HepG2 (cell line): ENCODE measurements around the gene DROSHA. TPM values are rescaled to one million over a fixed set of nuclear protein-coding genes. Genes with fewer than 3 reads are reported as not detected.

Experiments used
- BCL6 ChIP-seq: IDR thresholded peaks from 2 replicates; pipeline ENCODE4 v1.6.1; 2016; ENCODE audit warnings: missing genetic modification reagents, missing compliant biosample characterization
- HIVEP1 ChIP-seq: sonication (generic); formaldehyde crosslinking; IDR thresholded peaks from 2 replicates; pipeline ENCODE4 v1.4.0; 2020; ENCODE audit warnings: mild to moderate bottlenecking, missing genetic modification reagents
- KDM5B ChIP-seq: sonication (generic); formaldehyde crosslinking; IDR thresholded peaks from 2 replicates; pipeline ENCODE4 v1.4.0; 2020; ENCODE audit warnings: missing genetic modification reagents, mild to moderate bottlenecking, borderline replicate concordance
- SP4 ChIP-seq: sonication (generic); formaldehyde crosslinking; IDR thresholded peaks from 2 replicates; pipeline ENCODE4 v1.8.1; 2023; ENCODE audit warnings: mild to moderate bottlenecking, missing genetic modification reagents
- SPEN ChIP-seq: sonication (generic); formaldehyde crosslinking; IDR thresholded peaks from 2 replicates; pipeline ENCODE4 v1.5.1; 2020; ENCODE audit warnings: low read depth, mild to moderate bottlenecking, missing genetic modification reagents
- ZNF468 ChIP-seq: sonication (generic); formaldehyde crosslinking; IDR thresholded peaks from 2 replicates; pipeline ENCODE4 v1.8.0; 2022; ENCODE audit warnings: mild to moderate bottlenecking, moderate library complexity, missing genetic modification reagents
- ZNF530 ChIP-seq: sonication (generic); formaldehyde crosslinking; IDR thresholded peaks from 2 replicates; pipeline ENCODE4 v1.5.0; 2020; ENCODE audit warnings: low read depth, mild to moderate bottlenecking, missing genetic modification reagents
- ZNF543 ChIP-seq: sonication (generic); formaldehyde crosslinking; IDR thresholded peaks from 2 replicates; pipeline ENCODE4 v1.4.0; 2020; ENCODE audit warnings: mild to moderate bottlenecking, missing genetic modification reagents
- ZSCAN9 ChIP-seq: IDR thresholded peaks from 2 replicates; pipeline ENCODE4 v1.6.1; 2016; ENCODE audit warnings: borderline replicate concordance
- polyA plus RNA-seq, 8 experiments: library from polyadenylated mRNA; depleted of rRNA in 3 of 8; stranded (reverse) in 7 of 8; unstranded in 1 of 8; fragments of >200 nt; fragmentation: Illumina TruSeq in 4 of 8; extraction: Trizol in 4 of 8; gene quantifications; 2 replicates each; pipeline versions ENCODE4 v1.2.1 to v1.2.3, GENCODE V29; 2011 to 2016; ENCODE audit warnings: low read depth in 4 of 8, missing spikeins in 1 of 8, mixed read lengths in 1 of 8; ENCODE audit not compliant: insufficient read depth in 1 of 8
- total RNA-seq, 5 experiments: library from RNA; depleted of rRNA; stranded (reverse); fragments of >200 nt; fragmentation: Illumina TruSeq; extraction: Trizol; gene quantifications; 2 replicates each; pipeline ENCODE4 v1.2.3, GENCODE V29; 2016; ENCODE audit warnings: low read depth in 1 of 5
- TF ChIP-seq, protein P1 (sequence below): sonication (generic); formaldehyde crosslinking; IDR thresholded peaks from 2 replicates; pipeline ENCODE4 v1.8.1; 2023; ENCODE audit warnings: mild to moderate bottlenecking, inconsistent platforms, moderate library complexity, missing genetic modification reagents, borderline replicate concordance
- TF ChIP-seq, protein P2 (sequence below): IDR thresholded peaks from 2 replicates; pipeline ENCODE4 v1.6.1; 2016; ENCODE audit warnings: mild to moderate bottlenecking, missing biosample characterization, missing genetic modification reagents
- TF ChIP-seq, protein P3 (sequence below): sonication (generic); formaldehyde crosslinking; IDR thresholded peaks from 2 replicates; pipeline ENCODE4 v1.4.0; 2020; ENCODE audit warnings: missing genetic modification reagents
- TF ChIP-seq, protein P4 (sequence below): sonication (generic); formaldehyde crosslinking; IDR thresholded peaks from 2 replicates; pipeline ENCODE4 v1.4.0; 2020; ENCODE audit warnings: low read depth, mild to moderate bottlenecking, missing genetic modification reagents
- TF ChIP-seq, protein P5 (sequence below): sonication (generic); formaldehyde crosslinking; IDR thresholded peaks from 2 replicates; pipeline ENCODE4 v1.5.1; 2020; ENCODE audit warnings: mild to moderate bottlenecking, moderate library complexity, missing genetic modification reagents
- TF ChIP-seq, protein P6 (sequence below): sonication (generic); formaldehyde crosslinking; conservative IDR thresholded peaks from 2 replicates; pipeline ENCODE4 v1.4.0; 2020; ENCODE audit warnings: mild to moderate bottlenecking, missing genetic modification reagents, moderate library complexity
- TF ChIP-seq, protein P7 (sequence below): sonication (generic); formaldehyde crosslinking; IDR thresholded peaks from 2 replicates; pipeline ENCODE4 v1.4.0; 2020; ENCODE audit warnings: missing genetic modification reagents
- TF ChIP-seq, protein P8 (sequence below): sonication (generic); formaldehyde crosslinking; IDR thresholded peaks from 2 replicates; pipeline ENCODE4 v1.5.0; 2020; ENCODE audit warnings: missing genetic modification reagents

The DROSHA gene
- total and polyA plus RNA-seq, 2 of the 13 experiments (the other 11 are each of a cell fraction or from before 2014, with no cell fraction given), result 22.3 to 29.4 TPM

DNA sequence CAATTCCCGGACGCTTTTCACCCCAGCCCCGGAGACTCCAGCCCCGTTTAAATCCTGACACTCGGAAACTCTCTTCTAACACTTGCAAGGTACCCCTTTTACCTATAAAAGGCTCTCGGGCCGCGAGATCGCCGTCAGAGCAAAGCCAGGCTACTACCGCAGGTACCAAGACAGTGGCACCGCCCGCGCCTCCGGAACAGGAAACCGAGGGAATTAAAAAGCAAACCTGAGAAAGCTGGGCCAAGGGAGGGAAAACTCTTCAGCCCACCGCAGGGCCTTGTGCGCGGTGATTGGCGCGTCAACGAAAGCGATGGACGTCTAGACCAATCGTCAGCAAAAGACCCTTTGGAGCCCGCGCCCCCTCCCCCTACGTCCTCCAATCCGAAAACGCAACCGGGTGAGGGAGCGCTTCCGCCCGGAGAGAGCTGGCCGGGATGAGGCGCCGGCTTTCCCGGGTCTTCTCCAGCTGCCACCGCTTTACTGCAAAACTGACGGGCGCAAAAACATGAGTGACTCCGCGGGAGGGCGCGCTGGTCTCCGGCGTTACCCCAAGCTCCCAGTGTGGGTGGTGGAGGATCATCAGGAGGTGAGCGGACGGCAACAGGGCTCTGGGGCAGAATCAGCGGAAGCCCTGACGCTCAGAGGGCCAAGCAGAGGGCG is at the start of gene DROSHA, which contains the start of gene C5orf22 (continued):
- TF ChIP-seq, protein P1, sequence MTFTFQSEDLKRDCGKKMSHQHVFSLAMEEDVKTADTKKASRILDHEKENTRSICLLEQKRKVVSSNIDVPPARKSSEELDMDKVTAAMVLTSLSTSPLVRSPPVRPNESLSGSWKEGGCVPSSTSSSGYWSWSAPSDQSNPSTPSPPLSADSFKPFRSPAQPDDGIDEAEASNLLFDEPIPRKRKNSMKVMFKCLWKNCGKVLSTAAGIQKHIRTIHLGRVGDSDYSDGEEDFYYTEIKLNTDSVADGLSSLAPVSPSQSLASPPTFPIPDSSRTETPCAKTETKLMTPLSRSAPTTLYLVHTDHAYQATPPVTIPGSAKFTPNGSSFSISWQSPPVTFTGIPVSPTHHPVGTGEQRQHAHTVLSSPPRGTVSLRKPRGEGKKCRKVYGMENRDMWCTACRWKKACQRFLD (CRISPR knock-in tag), result 0 out of 2 replicates have a peak, but pooled peaks have one; percentile 25
- TF ChIP-seq ZNF530 (CRISPR knock-in tag) (no peak), SP4 (peak; percentile 79), ZNF468 (CRISPR knock-in tag) (no peak), ZSCAN9 (CRISPR knock-in tag) (peak; percentile 24; the same call in 1 of the 2 replicates), SPEN (CRISPR knock-in tag) (peak; percentile 76), HIVEP1 (CRISPR knock-in tag) (0 out of 2 replicates have a peak, but pooled peaks have one; percentile 24), BCL6 (CRISPR knock-in tag) (0 out of 2 replicates have a peak, but pooled peaks have one; percentile 17), ZNF543 (CRISPR knock-in tag) (no peak; the same call in 1 of the 2 replicates), KDM5B (CRISPR knock-in tag) (no peak; the same call in 1 of the 2 replicates)
- TF ChIP-seq, protein P2, sequence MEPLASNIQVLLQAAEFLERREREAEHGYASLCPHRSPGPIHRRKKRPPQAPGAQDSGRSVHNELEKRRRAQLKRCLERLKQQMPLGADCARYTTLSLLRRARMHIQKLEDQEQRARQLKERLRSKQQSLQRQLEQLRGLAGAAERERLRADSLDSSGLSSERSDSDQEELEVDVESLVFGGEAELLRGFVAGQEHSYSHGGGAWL (CRISPR knock-in tag), result 0 out of 2 replicates have a peak, but pooled peaks have one; percentile 32
- TF ChIP-seq, protein P3, sequence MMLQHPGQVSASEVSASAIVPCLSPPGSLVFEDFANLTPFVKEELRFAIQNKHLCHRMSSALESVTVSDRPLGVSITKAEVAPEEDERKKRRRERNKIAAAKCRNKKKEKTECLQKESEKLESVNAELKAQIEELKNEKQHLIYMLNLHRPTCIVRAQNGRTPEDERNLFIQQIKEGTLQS, result peak; percentile 7; the same call in 1 of the 2 replicates
- TF ChIP-seq, protein P4, sequence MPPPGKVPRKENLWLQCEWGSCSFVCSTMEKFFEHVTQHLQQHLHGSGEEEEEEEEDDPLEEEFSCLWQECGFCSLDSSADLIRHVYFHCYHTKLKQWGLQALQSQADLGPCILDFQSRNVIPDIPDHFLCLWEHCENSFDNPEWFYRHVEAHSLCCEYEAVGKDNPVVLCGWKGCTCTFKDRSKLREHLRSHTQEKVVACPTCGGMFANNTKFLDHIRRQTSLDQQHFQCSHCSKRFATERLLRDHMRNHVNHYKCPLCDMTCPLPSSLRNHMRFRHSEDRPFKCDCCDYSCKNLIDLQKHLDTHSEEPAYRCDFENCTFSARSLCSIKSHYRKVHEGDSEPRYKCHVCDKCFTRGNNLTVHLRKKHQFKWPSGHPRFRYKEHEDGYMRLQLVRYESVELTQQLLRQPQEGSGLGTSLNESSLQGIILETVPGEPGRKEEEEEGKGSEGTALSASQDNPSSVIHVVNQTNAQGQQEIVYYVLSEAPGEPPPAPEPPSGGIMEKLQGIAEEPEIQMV (CRISPR knock-in tag), result 0 out of 2 replicates have a peak, but pooled peaks have one; percentile 40
- TF ChIP-seq, protein P5, sequence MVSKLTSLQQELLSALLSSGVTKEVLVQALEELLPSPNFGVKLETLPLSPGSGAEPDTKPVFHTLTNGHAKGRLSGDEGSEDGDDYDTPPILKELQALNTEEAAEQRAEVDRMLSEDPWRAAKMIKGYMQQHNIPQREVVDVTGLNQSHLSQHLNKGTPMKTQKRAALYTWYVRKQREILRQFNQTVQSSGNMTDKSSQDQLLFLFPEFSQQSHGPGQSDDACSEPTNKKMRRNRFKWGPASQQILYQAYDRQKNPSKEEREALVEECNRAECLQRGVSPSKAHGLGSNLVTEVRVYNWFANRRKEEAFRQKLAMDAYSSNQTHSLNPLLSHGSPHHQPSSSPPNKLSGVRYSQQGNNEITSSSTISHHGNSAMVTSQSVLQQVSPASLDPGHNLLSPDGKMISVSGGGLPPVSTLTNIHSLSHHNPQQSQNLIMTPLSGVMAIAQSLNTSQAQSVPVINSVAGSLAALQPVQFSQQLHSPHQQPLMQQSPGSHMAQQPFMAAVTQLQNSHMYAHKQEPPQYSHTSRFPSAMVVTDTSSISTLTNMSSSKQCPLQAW (CRISPR knock-in tag), result peak; percentile 73; the same call in 1 of the 2 replicates
- TF ChIP-seq, protein P6, sequence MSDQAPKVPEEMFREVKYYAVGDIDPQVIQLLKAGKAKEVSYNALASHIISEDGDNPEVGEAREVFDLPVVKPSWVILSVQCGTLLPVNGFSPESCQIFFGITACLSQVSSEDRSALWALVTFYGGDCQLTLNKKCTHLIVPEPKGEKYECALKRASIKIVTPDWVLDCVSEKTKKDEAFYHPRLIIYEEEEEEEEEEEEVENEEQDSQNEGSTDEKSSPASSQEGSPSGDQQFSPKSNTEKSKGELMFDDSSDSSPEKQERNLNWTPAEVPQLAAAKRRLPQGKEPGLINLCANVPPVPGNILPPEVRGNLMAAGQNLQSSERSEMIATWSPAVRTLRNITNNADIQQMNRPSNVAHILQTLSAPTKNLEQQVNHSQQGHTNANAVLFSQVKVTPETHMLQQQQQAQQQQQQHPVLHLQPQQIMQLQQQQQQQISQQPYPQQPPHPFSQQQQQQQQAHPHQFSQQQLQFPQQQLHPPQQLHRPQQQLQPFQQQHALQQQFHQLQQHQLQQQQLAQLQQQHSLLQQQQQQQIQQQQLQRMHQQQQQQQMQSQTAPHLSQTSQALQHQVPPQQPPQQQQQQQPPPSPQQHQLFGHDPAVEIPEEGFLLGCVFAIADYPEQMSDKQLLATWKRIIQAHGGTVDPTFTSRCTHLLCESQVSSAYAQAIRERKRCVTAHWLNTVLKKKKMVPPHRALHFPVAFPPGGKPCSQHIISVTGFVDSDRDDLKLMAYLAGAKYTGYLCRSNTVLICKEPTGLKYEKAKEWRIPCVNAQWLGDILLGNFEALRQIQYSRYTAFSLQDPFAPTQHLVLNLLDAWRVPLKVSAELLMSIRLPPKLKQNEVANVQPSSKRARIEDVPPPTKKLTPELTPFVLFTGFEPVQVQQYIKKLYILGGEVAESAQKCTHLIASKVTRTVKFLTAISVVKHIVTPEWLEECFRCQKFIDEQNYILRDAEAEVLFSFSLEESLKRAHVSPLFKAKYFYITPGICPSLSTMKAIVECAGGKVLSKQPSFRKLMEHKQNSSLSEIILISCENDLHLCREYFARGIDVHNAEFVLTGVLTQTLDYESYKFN (CRISPR knock-in tag), result peak; percentile 36; the same call in 1 of the 2 replicates
- TF ChIP-seq, protein P7, sequence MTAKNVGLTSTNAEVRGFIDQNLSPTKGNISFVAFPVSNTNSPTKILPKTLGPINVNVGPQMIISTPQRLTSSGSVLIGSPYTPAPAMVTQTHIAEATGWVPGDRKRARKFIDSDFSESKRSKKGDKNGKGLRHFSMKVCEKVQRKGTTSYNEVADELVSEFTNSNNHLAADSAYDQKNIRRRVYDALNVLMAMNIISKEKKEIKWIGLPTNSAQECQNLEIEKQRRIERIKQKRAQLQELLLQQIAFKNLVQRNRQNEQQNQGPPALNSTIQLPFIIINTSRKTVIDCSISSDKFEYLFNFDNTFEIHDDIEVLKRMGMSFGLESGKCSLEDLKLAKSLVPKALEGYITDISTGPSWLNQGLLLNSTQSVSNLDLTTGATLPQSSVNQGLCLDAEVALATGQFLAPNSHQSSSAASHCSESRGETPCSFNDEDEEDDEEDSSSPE, result peak; percentile 78
- TF ChIP-seq, protein P8, sequence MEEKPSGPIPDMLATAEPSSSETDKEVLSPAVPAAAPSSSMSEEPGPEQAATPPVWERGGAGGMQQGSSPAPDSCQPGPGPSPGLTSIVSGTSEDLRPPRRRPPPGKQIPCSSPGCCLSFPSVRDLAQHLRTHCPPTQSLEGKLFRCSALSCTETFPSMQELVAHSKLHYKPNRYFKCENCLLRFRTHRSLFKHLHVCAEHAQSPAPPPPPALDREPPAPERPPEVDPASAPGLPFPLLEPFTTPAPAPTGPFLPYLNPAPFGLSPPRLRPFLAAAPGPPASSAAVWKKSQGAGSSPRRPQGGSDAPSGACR (CRISPR knock-in tag), result no peak
